Measurements from ENCODE around the gene SSNA1.
A peak's percentile ranks its signal among the peaks of the same experiment; 100 is the strongest.

The SSNA1 gene

DNA sequence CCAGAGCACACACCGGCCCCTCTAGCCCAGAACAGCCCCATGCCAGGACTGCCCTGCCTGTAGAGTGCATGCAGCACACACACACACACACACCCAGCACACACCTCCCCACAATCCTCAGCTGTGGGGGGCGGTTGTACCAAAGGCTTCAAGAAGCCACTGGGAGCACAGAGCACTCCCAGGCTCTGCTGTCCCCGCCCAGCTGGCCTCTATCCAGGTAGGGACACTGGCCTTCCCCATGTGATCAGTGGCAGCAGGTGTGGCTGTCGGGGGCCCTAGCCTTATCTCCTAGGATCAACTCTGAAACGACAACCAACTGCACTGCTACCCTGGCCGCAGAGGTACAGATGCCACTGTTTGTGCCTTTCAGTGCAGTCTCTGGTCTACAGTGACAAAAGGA is 2.1 kb upstream of the SSNA1 start:
- ATAC-seq (ENCODE audit: insufficient read depth, low read depth) (no peak), DNase-seq (no peak)
- H3K4me3 ChIP-seq (ENCODE audit: low read depth in 1 of 2, low read length in 2 of 2): peak overlapping the region in 1 of 2 experiments; percentile 97; a peak in 2 of 4 replicates

DNA sequence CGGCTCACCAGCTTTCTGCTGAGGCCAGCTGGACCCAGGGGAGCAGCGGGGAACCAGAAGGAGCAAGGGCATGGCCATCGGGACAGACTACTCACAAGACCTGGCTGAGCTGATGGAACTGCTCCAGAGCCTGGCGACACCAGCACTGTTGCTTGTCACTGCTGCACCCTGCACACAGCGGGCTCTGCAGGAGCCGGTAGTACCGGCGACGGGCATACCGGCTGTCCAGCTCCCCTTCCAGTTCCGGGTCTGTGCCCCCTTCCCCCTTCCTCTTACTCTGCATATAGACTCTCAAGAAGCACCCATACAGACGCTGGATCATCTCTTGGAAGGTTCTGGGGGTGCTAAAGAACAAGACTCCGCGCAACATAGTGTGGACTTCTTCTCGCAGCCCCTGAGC is 1.1 kb upstream of the SSNA1 start:
- H2AFZ ChIP-seq (ENCODE audit: low read depth, low read length): no peak overlapping the region
- H3K4me3 ChIP-seq (ENCODE audit: low read depth in 1 of 2, low read length in 2 of 2): peak overlapping the region; percentile 66 to 97; a peak in 3 of 4 replicates
- peaks cover 48% of the 10 kb centered on the region for H3K79me2 ChIP-seq (ENCODE audit: insufficient read depth, low read length)
- peak overlapping the region; percentile 97 for H3K9ac ChIP-seq (ENCODE audit: low read depth, low read length)
- H3K27me3 ChIP-seq (ENCODE audit: insufficient read depth, low read length, poor library complexity): no peaks in the 10 kb centered on the region
- H3K27ac ChIP-seq (ENCODE audit: low read length): peak overlapping the region; percentile 94; the same call in 1 of the 2 replicates
- peaks cover 44% of the 10 kb centered on the region for H3K4me1 ChIP-seq (ENCODE audit: insufficient read depth, low read length)
- DNase-seq (no peak), ATAC-seq (ENCODE audit: insufficient read depth, low read depth) (no peak)
- TF ChIP-seq EZH2 (IDR thresholded peaks at IDR 0.05; ENCODE audit: borderline replicate concordance, low read depth, low read length, severe bottlenecking): no peak
- TF ChIP-seq, protein P1, sequence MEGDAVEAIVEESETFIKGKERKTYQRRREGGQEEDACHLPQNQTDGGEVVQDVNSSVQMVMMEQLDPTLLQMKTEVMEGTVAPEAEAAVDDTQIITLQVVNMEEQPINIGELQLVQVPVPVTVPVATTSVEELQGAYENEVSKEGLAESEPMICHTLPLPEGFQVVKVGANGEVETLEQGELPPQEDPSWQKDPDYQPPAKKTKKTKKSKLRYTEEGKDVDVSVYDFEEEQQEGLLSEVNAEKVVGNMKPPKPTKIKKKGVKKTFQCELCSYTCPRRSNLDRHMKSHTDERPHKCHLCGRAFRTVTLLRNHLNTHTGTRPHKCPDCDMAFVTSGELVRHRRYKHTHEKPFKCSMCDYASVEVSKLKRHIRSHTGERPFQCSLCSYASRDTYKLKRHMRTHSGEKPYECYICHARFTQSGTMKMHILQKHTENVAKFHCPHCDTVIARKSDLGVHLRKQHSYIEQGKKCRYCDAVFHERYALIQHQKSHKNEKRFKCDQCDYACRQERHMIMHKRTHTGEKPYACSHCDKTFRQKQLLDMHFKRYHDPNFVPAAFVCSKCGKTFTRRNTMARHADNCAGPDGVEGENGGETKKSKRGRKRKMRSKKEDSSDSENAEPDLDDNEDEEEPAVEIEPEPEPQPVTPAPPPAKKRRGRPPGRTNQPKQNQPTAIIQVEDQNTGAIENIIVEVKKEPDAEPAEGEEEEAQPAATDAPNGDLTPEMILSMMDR (IDR thresholded peaks at IDR 0.05; ENCODE audit: borderline replicate concordance, extremely low read depth, low read length, poor library complexity, severe bottlenecking): no peak
- H4K20me1 ChIP-seq (ENCODE audit: insufficient read depth, low read length): peaks cover 39% of the 10 kb centered on the region
- peaks cover 74% of the 10 kb centered on the region for H3K36me3 ChIP-seq (ENCODE audit: insufficient read depth, low read length)
- H3K9me3 ChIP-seq (ENCODE audit: insufficient read depth, low read length, severe bottlenecking): no peaks in the 10 kb centered on the region
- H3K4me2 ChIP-seq (ENCODE audit: insufficient read depth, low read length): peak overlapping the region; percentile 88

More for the DNA sequence above, 2.1 kb upstream of the SSNA1 start:
- H2AFZ ChIP-seq (ENCODE audit: low read depth, low read length): no peak overlapping the region
- peaks cover 39% of the 10 kb centered on the region for H4K20me1 ChIP-seq (ENCODE audit: insufficient read depth, low read length)
- peaks cover 48% of the 10 kb centered on the region for H3K79me2 ChIP-seq (ENCODE audit: insufficient read depth, low read length)
- H3K27me3 ChIP-seq (ENCODE audit: insufficient read depth, low read length, poor library complexity): no peaks in the 10 kb centered on the region
- H3K9me3 ChIP-seq (ENCODE audit: insufficient read depth, low read length, severe bottlenecking): no peaks in the 10 kb centered on the region
- H3K27ac ChIP-seq (ENCODE audit: low read length): no peak overlapping the region
- no peak for TF ChIP-seq EZH2 (IDR thresholded peaks at IDR 0.05; ENCODE audit: borderline replicate concordance, low read depth, low read length, severe bottlenecking)
- TF ChIP-seq, protein P1 (IDR thresholded peaks at IDR 0.05; ENCODE audit: borderline replicate concordance, extremely low read depth, low read length, poor library complexity, severe bottlenecking): no peak
- H3K4me2 ChIP-seq (ENCODE audit: insufficient read depth, low read length): peak overlapping the region; percentile 88
- H3K36me3 ChIP-seq (ENCODE audit: insufficient read depth, low read length): peaks cover 77% of the 10 kb centered on the region
- H3K4me1 ChIP-seq (ENCODE audit: insufficient read depth, low read length): peaks cover 44% of the 10 kb centered on the region
- H3K9ac ChIP-seq (ENCODE audit: low read depth, low read length): peak overlapping the region; percentile 97

DNA sequence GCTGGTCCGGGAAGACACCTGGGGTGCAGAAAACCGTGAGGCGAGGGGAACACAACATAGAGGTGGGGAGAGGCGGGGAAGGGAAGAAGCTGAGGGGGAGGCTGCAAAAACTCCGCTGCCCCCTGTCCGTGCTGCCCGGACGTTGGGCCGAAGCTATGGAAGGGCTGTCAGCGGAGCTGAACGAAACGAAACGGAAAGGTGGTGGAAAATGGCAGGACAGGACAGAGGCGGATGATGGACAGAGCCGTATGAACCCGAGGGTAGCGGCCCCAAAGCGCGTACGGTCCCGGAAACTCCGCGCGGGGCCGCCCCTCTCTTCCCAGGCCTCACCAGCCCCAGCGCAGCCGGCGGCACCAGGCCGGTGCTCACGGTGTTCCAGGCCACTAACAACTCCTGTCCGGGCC is 388 bp upstream of the SSNA1 start:
- Histone ChIP-seq H3K9ac (ENCODE audit: low read depth, low read length) (peak overlapping the region; percentile 97), H3K4me1 (ENCODE audit: insufficient read depth, low read length) (peaks cover 44% of the 10 kb centered on the region), H2AFZ (ENCODE audit: low read depth, low read length) (peak overlapping the region; percentile 84), H3K36me3 (ENCODE audit: insufficient read depth, low read length) (peaks cover 67% of the 10 kb centered on the region), H3K4me3 (ENCODE audit: low read depth in 1 of 2, low read length in 2 of 2) (peak overlapping the region; percentile 66 to 97), H3K9me3 (ENCODE audit: insufficient read depth, low read length, severe bottlenecking) (no peaks in the 10 kb centered on the region), H3K4me2 (ENCODE audit: insufficient read depth, low read length) (peak overlapping the region; percentile 88), H3K27me3 (ENCODE audit: insufficient read depth, low read length, poor library complexity) (no peaks in the 10 kb centered on the region), H3K27ac (ENCODE audit: low read length) (peak overlapping the region; percentile 94), H4K20me1 (ENCODE audit: insufficient read depth, low read length) (peaks cover 39% of the 10 kb centered on the region), H3K79me2 (ENCODE audit: insufficient read depth, low read length) (peaks cover 48% of the 10 kb centered on the region)
- TF ChIP-seq, protein P1 (IDR thresholded peaks at IDR 0.05; ENCODE audit: borderline replicate concordance, extremely low read depth, low read length, poor library complexity, severe bottlenecking): no peak
- TF ChIP-seq EZH2 (IDR thresholded peaks at IDR 0.05; ENCODE audit: borderline replicate concordance, low read depth, low read length, severe bottlenecking): no peak
- ATAC-seq (ENCODE audit: insufficient read depth, low read depth) (no peak), DNase-seq (no peak)

All from DND-41 (cell line).